PFSK-1 (cell line): ENCODE measurements around the gene C6orf15.

Experiments
- FOXP2 ChIP-seq: optimal IDR thresholded peaks from 2 replicates; pipeline ENCODE3; 2011; ENCODE audit warnings: borderline replicate concordance, control low read depth, inconsistent platforms; ENCODE audit not compliant: insufficient read depth; ENCODE audit errors: extremely low read length, extremely low read depth
- POLR2AphosphoS5 ChIP-seq: IDR thresholded peaks from 2 replicates; pipeline ENCODE4 v1.6.1; 2012; ENCODE audit warnings: low read depth, mild to moderate bottlenecking, control low read depth, low read length, moderate library complexity
- REST ChIP-seq, 2 experiments: IDR thresholded peaks; 2 replicates each; pipeline versions ENCODE4 v1.6.1 to v1.8.0; 2011 to 2012; ENCODE audit warnings: low read depth in 2 of 2, low read length in 2 of 2, control low read depth in 1 of 2, inconsistent platforms in 1 of 2, mild to moderate bottlenecking in 1 of 2, moderate library complexity in 1 of 2; ENCODE audit not compliant: insufficient read depth in 1 of 2
- SIN3A ChIP-seq: IDR thresholded peaks from 2 replicates; pipeline ENCODE4 v1.6.1; 2012; ENCODE audit warnings: mild to moderate bottlenecking, low read length, moderate library complexity, borderline replicate concordance; ENCODE audit not compliant: insufficient read depth
- TAF1 ChIP-seq: IDR thresholded peaks from 2 replicates; pipeline ENCODE4 v1.6.1; 2012; ENCODE audit warnings: low read length, control low read depth, borderline replicate concordance; ENCODE audit not compliant: insufficient read depth

The C6orf15 gene

DNA sequence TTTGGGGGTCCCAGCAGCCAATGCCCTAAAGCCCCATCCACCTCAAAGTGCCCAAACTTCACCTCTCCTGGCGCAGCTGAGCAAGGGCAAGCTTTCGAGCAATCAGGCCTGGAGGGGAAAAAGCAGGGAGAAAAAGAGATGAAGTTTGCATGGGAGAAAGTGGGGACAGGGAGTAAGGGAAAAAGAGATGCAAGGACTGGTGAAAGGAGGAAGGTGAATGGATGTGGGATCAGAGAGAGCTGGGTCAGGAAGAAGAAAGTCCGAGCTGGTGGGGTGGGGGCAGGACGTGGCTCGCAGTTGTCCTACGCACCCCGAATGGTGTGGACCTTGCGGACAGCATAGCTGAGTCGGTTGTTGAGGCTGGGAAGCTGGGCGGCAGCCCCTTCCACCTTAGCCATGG is 33.0 kb upstream of the C6orf15 start:
- TF ChIP-seq REST (IDR thresholded peaks at IDR 0.05; ENCODE audit: insufficient read depth in 1 of 2, low read depth in 2 of 2, low read length in 2 of 2) (no peak), POLR2AphosphoS5 (no peak), TAF1 (no peak), SIN3A (no peak), FOXP2 (no peak)

GRCh38 chr6:31144970-31145340 is 32.6 kb upstream of the C6orf15 start:
- TF ChIP-seq TAF1, result no peak
- no peak for TF ChIP-seq POLR2AphosphoS5
- no peak for TF ChIP-seq REST (IDR thresholded peaks at IDR 0.05; ENCODE audit: insufficient read depth in 1 of 2, low read depth in 2 of 2, low read length in 2 of 2)
- no peak for TF ChIP-seq SIN3A
- TF ChIP-seq FOXP2, result no peak

- TF ChIP-seq SIN3A (no peak), POLR2AphosphoS5 (no peak), TAF1 (no peak), REST (IDR thresholded peaks at IDR 0.05; ENCODE audit: insufficient read depth in 1 of 2, low read depth in 2 of 2, low read length in 2 of 2) (no peak), FOXP2 (no peak)
Observed at GRCh38 chr6:31144296-31144969, 32.1 kb upstream of the C6orf15 start.

- TF ChIP-seq POLR2AphosphoS5 (no peak), SIN3A (no peak), FOXP2 (no peak), TAF1 (no peak), REST (IDR thresholded peaks at IDR 0.05; ENCODE audit: insufficient read depth in 1 of 2, low read depth in 2 of 2, low read length in 2 of 2) (no peak)
Observed at GRCh38 chr6:31143148-31143547, 30.8 kb upstream of the C6orf15 start.
